Mucosa of descending colon (tissue), 3 donors: Measurements from ENCODE around the gene NBEAL2. TPM values are rescaled to one million over a fixed set of nuclear protein-coding genes. Genes with fewer than 3 reads are reported as not detected.
A peak's percentile ranks its signal among the peaks of the same experiment; 100 is the strongest.

Experiments
- ATAC-seq: fragments of 200-7000 bp; cut with Tn5 transposase; one replicate; pipeline ENCODE4 v1.9.1; 2020; ENCODE audit warnings: mild to moderate bottlenecking, moderate library complexity
- DNase-seq, 3 donors: peaks; one replicate each; pipeline ENCODE4 v3.0.0-alpha.2; 2020
- H3K36me3 ChIP-seq: fragments of 200-600 bp; one replicate; pipeline ENCODE4 v1.8.0; 2021; ENCODE audit warnings: low read depth, mild to moderate bottlenecking
- H3K4me1 ChIP-seq: fragments of 200-600 bp; one replicate; pipeline ENCODE4 v1.8.0; 2021; ENCODE audit warnings: low read depth, mild to moderate bottlenecking
- H3K4me3 ChIP-seq: fragments of 200-600 bp; one replicate; pipeline ENCODE4 v1.8.0; 2021; ENCODE audit warnings: mild to moderate bottlenecking
- H3K9me3 ChIP-seq: fragments of 200-600 bp; one replicate; pipeline ENCODE4 v1.8.0; 2021; ENCODE audit warnings: mild to moderate bottlenecking
- CTCF ChIP-seq: fragments of 200-600 bp; IDR thresholded peaks from one replicate; pipeline ENCODE4 v1.8.0; 2022; ENCODE audit warnings: antibody characterized with exemption, mild to moderate bottlenecking
- intact Hi-C, 2 donors: fragments of 100-400 bp; cut with DNase I in 1 of 2; cut with micrococcal nuclease in 1 of 2; formaldehyde crosslinking; loops; one replicate each; pipeline versions ENCODE4 v1.11.0 to v1.11.1; 2022; cut with DNase I, micrococcal nuclease
- total RNA-seq, 3 donors: library from RNA; stranded (reverse); fragmentation: NEBNext Ultra II Directional in 2 of 3; extraction: Animal tissue kit (Norgen Biotek cat#: 25700) in 2 of 3; gene quantifications; one replicate each; pipeline versions ENCODE4 v1.2.1 to v1.2.4, GENCODE V29; 2021 to 2023
- donor health status: DM: no; HTN: no; CAD: no; lungs with moderate emphysema.
- donor health status: DM: no; HTN: no; CAD: no.
- donor health status: DM: no; HTN: yes; CAD: no.

Gene NBEAL2
- total RNA-seq, 3 donors from 2014 or later, result 49.2 to 94.0 (median 53.7) TPM

GRCh38 chr3:47005212-47006144 is 26.0 kb downstream of the NBEAL2 start:
- ATAC-seq (no peak), DNase-seq (peak in 1 of 3 donors; percentile 19)
- intact Hi-C loops, result no loop called here
- Histone ChIP-seq H3K9me3 (no peaks in the 10 kb centered on the region), H3K4me3 (no peak overlapping the region), H3K4me1 (no peaks in the 10 kb centered on the region), H3K36me3 (peaks cover 6% of the 10 kb centered on the region)
- TF ChIP-seq CTCF, result no peak

GRCh38 chr3:47006145-47006651 is 26.7 kb downstream of the NBEAL2 start:
- no peak for DNase-seq
- intact Hi-C loops, result no loop called here

GRCh38 chr3:47007001-47007400 is 27.5 kb downstream of the NBEAL2 start:
- DNase-seq, result no peak
- H3K9me3 ChIP-seq, result no peaks in the 10 kb centered on the region
- H3K36me3 ChIP-seq, result no peaks in the 10 kb centered on the region
- no peak for ATAC-seq
- no peak overlapping the region for H3K4me3 ChIP-seq
- H3K4me1 ChIP-seq, result no peaks in the 10 kb centered on the region
- no peak for TF ChIP-seq CTCF
- intact Hi-C loops, result no loop called here

More at GRCh38 chr3:47006145-47006651, 26.7 kb downstream of the NBEAL2 start:
- no peak overlapping the region for H3K4me3 ChIP-seq
- H3K36me3 ChIP-seq, result peaks cover 2% of the 10 kb centered on the region
- TF ChIP-seq CTCF, result no peak
- no peaks in the 10 kb centered on the region for H3K4me1 ChIP-seq
- H3K9me3 ChIP-seq, result no peaks in the 10 kb centered on the region
- ATAC-seq, result no peak

- intact Hi-C loops, result no loop called here
- TF ChIP-seq CTCF, result no peak
- ATAC-seq (no peak), DNase-seq (peak in 2 of 3 donors; percentile 28 to 50)
- Histone ChIP-seq H3K4me1 (no peaks in the 10 kb centered on the region), H3K9me3 (no peaks in the 10 kb centered on the region), H3K4me3 (no peak overlapping the region), H3K36me3 (no peaks in the 10 kb centered on the region)
Observed at GRCh38 chr3:47007482-47008233, 28.2 kb downstream of the NBEAL2 start.

- no peak overlapping the region for H3K4me3 ChIP-seq
- DNase-seq (peak in 1 of 3 donors; percentile 22), ATAC-seq (no peak)
- H3K4me1 ChIP-seq, result no peaks in the 10 kb centered on the region
- no peaks in the 10 kb centered on the region for H3K9me3 ChIP-seq
- H3K36me3 ChIP-seq, result no peaks in the 10 kb centered on the region
- no peak for TF ChIP-seq CTCF
- intact Hi-C loops, result no loop called here
Observed at GRCh38 chr3:47008234-47008796, 28.8 kb downstream of the NBEAL2 start.
